B cell (primary cell): ENCODE measurements around the gene TMPRSS11A. TPM values are rescaled to one million over a fixed set of nuclear protein-coding genes. Genes with fewer than 3 reads are reported as not detected.

ENCODE experiments used
- ATAC-seq: fragments of 200-7000 bp; cut with Tn5 transposase; one replicate; pipeline ENCODE4 v1.10.0; 2021; ENCODE audit warnings: low read depth, mild to moderate bottlenecking, moderate number of reproducible peaks, moderate library complexity
- CTCF ChIA-PET: fragments of 350-600 bp; sonication (Branson Sonifier 250); formaldehyde crosslinking; loops from one replicate; lab custom pipeline; 2021; ENCODE audit warnings: antibody characterized with exemption, inconsistent platforms; lab: Charles Lee
- POLR2A ChIA-PET: fragments of 350-600 bp; sonication (Branson Sonifier 250); formaldehyde crosslinking; loops from one replicate; lab custom pipeline; 2021; ENCODE audit warnings: antibody characterized with exemption; lab: Charles Lee
- DNase-seq: peaks from one replicate; pipeline ENCODE4 v3.0.0; 2013
- H2AFZ ChIP-seq: 2 replicates; pipeline ENCODE4 v1.6.1; 2012; ENCODE audit warnings: mild to moderate bottlenecking, low read depth, low read length; ENCODE audit not compliant: insufficient read depth, poor library complexity, severe bottlenecking
- H3K27ac ChIP-seq, 2 donors: 1 replicate in 1 of 2; 2 replicates in 1 of 2; pipeline ENCODE4 v1.5.1; 2012 to 2013; ENCODE audit warnings: low read length in 2 of 2, mild to moderate bottlenecking in 2 of 2, moderate library complexity in 1 of 2
- H3K27me3 ChIP-seq, 4 experiments: fragments of 200-600 bp in 1 of 4; sonication (generic) in 1 of 4; replicated peaks in 1 of 4; 1 replicate in 2 of 4; 2 replicates in 2 of 4; pipeline versions ENCODE4 v1.6.1 to v1.7.0; 2013 to 2016; ENCODE audit warnings: low read length in 3 of 4, mild to moderate bottlenecking in 2 of 4, mixed read lengths in 1 of 4, moderate library complexity in 1 of 4; ENCODE audit not compliant: insufficient read depth in 4 of 4, control insufficient read depth in 3 of 4; ENCODE audit errors: control extremely low read depth in 1 of 4
- H3K36me3 ChIP-seq, 2 experiments: replicated peaks in 1 of 2; 1 replicate in 1 of 2; 2 replicates in 1 of 2; pipeline versions ENCODE4 v1.6.1 to v1.7.1; 2013; ENCODE audit warnings: low read length in 1 of 2; ENCODE audit not compliant: insufficient read depth in 2 of 2, control insufficient read depth in 1 of 2; ENCODE audit errors: control extremely low read depth in 1 of 2, extremely low read depth in 1 of 2
- H3K4me1 ChIP-seq, 2 donors: fragments of 200-600 bp in 1 of 2; sonication (generic) in 1 of 2; 1 replicate in 1 of 2; 2 replicates in 1 of 2; pipeline versions ENCODE4 v1.5.1 to v1.6.1; 2013 to 2017; ENCODE audit warnings: low read length in 2 of 2; ENCODE audit not compliant: control insufficient read depth in 2 of 2, insufficient read depth in 2 of 2
- H3K4me2 ChIP-seq: replicated peaks from 2 replicates; pipeline ENCODE3; 2012; ENCODE audit warnings: mild to moderate bottlenecking, low read depth, low read length; ENCODE audit not compliant: poor library complexity, severe bottlenecking
- H3K4me3 ChIP-seq, 5 experiments: fragments of 200-600 bp in 1 of 5; sonication (generic) in 1 of 5; 1 replicate in 3 of 5; 2 replicates in 2 of 5; pipeline versions ENCODE4 v1.5.1 to v1.7.0; 2011 to 2016; ENCODE audit warnings: low read length in 4 of 5, mild to moderate bottlenecking in 4 of 5, low read depth in 2 of 5, control low read depth in 1 of 5, moderate library complexity in 1 of 5; ENCODE audit not compliant: insufficient read depth in 1 of 5; ENCODE audit errors: control extremely low read depth in 1 of 5, extremely low read depth in 1 of 5
- H3K79me2 ChIP-seq: fragments of 200-600 bp; sonication (generic); one replicate; pipeline ENCODE4 v1.6.0; 2016; ENCODE audit warnings: low read length; ENCODE audit not compliant: control insufficient read depth, insufficient read depth
- H3K9ac ChIP-seq: fragments of 200-600 bp; sonication (generic); 2 replicates; pipeline ENCODE4 v1.6.1; 2017; ENCODE audit warnings: mild to moderate bottlenecking, low read length, moderate library complexity
- H3K9me3 ChIP-seq, 3 donors: one replicate each; pipeline versions ENCODE4 v1.6.1 to v1.7.1; 2013; ENCODE audit warnings: low read length in 2 of 3; ENCODE audit not compliant: control insufficient read depth in 2 of 3, insufficient read depth in 1 of 3; ENCODE audit errors: control extremely low read depth in 1 of 3
- H4K20me1 ChIP-seq: 2 replicates; pipeline ENCODE4 v1.6.0; 2012; ENCODE audit warnings: mild to moderate bottlenecking, low read length; ENCODE audit not compliant: insufficient read depth, control insufficient read depth, poor library complexity, severe bottlenecking
- H3K27ac Mint-ChIP-seq: one replicate; pipeline ENCODE4 v1.8.0; 2021; ENCODE audit warnings: mixed read lengths
- H3K27me3 Mint-ChIP-seq: one replicate; pipeline ENCODE4 v1.8.0; 2021; ENCODE audit warnings: mixed read lengths
- H3K4me1 Mint-ChIP-seq: one replicate; pipeline ENCODE4 v1.8.0; 2021; ENCODE audit warnings: mixed read lengths
- H3K4me3 Mint-ChIP-seq: one replicate; pipeline ENCODE4 v1.8.0; 2021; ENCODE audit warnings: mixed read lengths
- H3K9me3 Mint-ChIP-seq: one replicate; pipeline ENCODE4 v1.8.0; 2022; ENCODE audit warnings: mixed read lengths; ENCODE audit not compliant: insufficient read depth
- CTCF ChIP-seq: fragments of 200-600 bp; IDR thresholded peaks from one replicate; pipeline ENCODE4 v1.8.0; 2022; ENCODE audit warnings: antibody characterized with exemption, mild to moderate bottlenecking
- EZH2 ChIP-seq: IDR thresholded peaks from 2 replicates; pipeline ENCODE4 v1.6.1; 2012; ENCODE audit warnings: borderline replicate concordance, low read depth, mild to moderate bottlenecking, moderate library complexity, low read length; ENCODE audit not compliant: insufficient read depth, poor library complexity, severe bottlenecking
- WGBS: methylation state at CpG from one replicate; pipeline ENCODE4 v1.1.5; 2013; ENCODE audit warnings: missing lambda C conversion rate; ENCODE audit not compliant: insufficient coverage; 5-methylcytosine and 5-hydroxymethylcytosine counted together
- intact Hi-C: fragments of 100-400 bp; cut with micrococcal nuclease; formaldehyde crosslinking; loops from one replicate; pipeline ENCODE4 v1.10.0; 2022
- polyA plus RNA-seq: library from polyadenylated mRNA; depleted of rRNA; stranded (reverse); fragments of >200 nt; gene quantifications from 2 replicates; pipeline ENCODE4 v1.2.3, GENCODE V29; 2012
- total RNA-seq, 2 donors: library from RNA; stranded (reverse); fragments of 120-200 nt in 1 of 2; gene quantifications; 1 replicate in 1 of 2; 2 replicates in 1 of 2; pipeline versions ENCODE4 v1.2.3 to v1.2.4, GENCODE V29; 2013 to 2022

Gene TMPRSS11A
- total and polyA plus RNA-seq, 2 donors (not counting 1 experiment from before 2014, with no cell fraction given) = not detected

- Mint-ChIP-seq H3K9me3 (no peaks in the 10 kb centered on the region), H3K27ac (no peak overlapping the region), H3K27me3 (no peaks in the 10 kb centered on the region), H3K4me3 (no peak overlapping the region), H3K4me1 (no peaks in the 10 kb centered on the region)
- Histone ChIP-seq H2AFZ (no peak overlapping the region), H3K36me3 (no peaks in the 10 kb centered on the region), H3K4me3 (no peak overlapping the region), H3K4me2 (no peak overlapping the region), H4K20me1 (no peaks in the 10 kb centered on the region), H3K4me1 (no peaks in the 10 kb centered on the region), H3K9ac (no peak overlapping the region), H3K9me3 (peaks cover 0 to 3% (median 0%) of the 10 kb centered on the region in 3 donors), H3K27ac (no peak overlapping the region), H3K27me3 (no peaks in the 10 kb centered on the region), H3K79me2 (no peaks in the 10 kb centered on the region)
- ChIA-PET CTCF (no interaction called here), POLR2A (no interaction called here)
- TF ChIP-seq EZH2 (no peak), CTCF (no peak)
- DNase-seq (no peak), ATAC-seq (no peak)
- intact Hi-C loops = no loop called here
Observed at GRCh38 chr4:68002906-68003305, 39.6 kb upstream of the TMPRSS11A start.

- Mint-ChIP-seq H3K4me1 (no peaks in the 10 kb centered on the region), H3K4me3 (no peak overlapping the region), H3K27me3 (peaks cover 8% of the 10 kb centered on the region), H3K27ac (no peak overlapping the region), H3K9me3 (no peaks in the 10 kb centered on the region)
- Histone ChIP-seq H2AFZ (no peak overlapping the region), H3K4me1 (no peaks in the 10 kb centered on the region), H3K9ac (no peak overlapping the region), H3K9me3 (no peaks in the 10 kb centered on the region), H4K20me1 (no peaks in the 10 kb centered on the region), H3K27me3 (no peaks in the 10 kb centered on the region), H3K79me2 (no peaks in the 10 kb centered on the region), H3K36me3 (no peaks in the 10 kb centered on the region), H3K27ac (no peak overlapping the region), H3K4me3 (no peak overlapping the region), H3K4me2 (no peak overlapping the region)
- no CpG with 5 or more reads among the region's 1 CpG for WGBS
- ChIA-PET CTCF (no interaction called here), POLR2A (no interaction called here)
- ATAC-seq (no peak), DNase-seq (no peak)
- intact Hi-C loops = no loop called here
- no peak for TF ChIP-seq EZH2
- TF ChIP-seq CTCF = no peak
Observed at GRCh38 chr4:67996127-67996526, 32.8 kb upstream of the TMPRSS11A start.
